ENCODE measurements around the gene AP1B1.
A peak's percentile ranks its signal among the peaks of the same experiment; 100 is the strongest.

The AP1B1 gene

DNA sequence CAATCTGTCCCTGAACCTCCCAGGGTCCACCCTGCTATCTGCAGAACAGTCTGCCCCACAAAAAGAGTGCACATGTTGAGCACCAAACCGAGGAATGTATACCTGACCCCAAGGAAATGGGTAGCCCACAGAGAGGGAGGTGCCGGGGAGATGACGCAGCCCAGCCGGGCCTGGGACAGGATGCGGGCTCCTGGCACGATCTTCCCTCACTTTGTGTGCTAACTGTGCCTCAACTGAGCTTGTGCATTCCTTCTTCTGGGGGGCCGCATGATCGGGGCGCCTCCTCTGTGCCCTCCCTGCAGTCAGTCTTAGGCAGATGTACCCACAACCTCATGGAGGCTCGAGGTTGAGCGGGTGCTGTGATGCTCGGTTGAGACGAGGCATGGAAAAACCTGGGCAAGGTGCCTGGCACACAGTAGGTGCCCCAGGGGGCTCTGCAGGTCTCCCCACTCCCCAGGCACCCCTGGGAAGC lies 79.5 kb downstream of the AP1B1 start:
- DNase-seq (ENCODE audit: low read depth, low spot score): no peak
- ChIA-PET CTCF (interaction anchor here (0.7 to 4.3 kb wide), 3 partner anchors 10 to 49 kb away, joined by 3 to 48 read pairs (median 3); no protein-coding TSS in a partner anchor), POLR2A (no interaction called here)
- H3K4me3 ChIP-seq (ENCODE audit: low read depth, low read length): peak overlapping the region; percentile 27
- TF ChIP-seq, protein P1, sequence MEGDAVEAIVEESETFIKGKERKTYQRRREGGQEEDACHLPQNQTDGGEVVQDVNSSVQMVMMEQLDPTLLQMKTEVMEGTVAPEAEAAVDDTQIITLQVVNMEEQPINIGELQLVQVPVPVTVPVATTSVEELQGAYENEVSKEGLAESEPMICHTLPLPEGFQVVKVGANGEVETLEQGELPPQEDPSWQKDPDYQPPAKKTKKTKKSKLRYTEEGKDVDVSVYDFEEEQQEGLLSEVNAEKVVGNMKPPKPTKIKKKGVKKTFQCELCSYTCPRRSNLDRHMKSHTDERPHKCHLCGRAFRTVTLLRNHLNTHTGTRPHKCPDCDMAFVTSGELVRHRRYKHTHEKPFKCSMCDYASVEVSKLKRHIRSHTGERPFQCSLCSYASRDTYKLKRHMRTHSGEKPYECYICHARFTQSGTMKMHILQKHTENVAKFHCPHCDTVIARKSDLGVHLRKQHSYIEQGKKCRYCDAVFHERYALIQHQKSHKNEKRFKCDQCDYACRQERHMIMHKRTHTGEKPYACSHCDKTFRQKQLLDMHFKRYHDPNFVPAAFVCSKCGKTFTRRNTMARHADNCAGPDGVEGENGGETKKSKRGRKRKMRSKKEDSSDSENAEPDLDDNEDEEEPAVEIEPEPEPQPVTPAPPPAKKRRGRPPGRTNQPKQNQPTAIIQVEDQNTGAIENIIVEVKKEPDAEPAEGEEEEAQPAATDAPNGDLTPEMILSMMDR (IDR thresholded peaks at IDR 0.05; ENCODE audit: insufficient read depth, low read length, missing control alignments): no peak

DNA sequence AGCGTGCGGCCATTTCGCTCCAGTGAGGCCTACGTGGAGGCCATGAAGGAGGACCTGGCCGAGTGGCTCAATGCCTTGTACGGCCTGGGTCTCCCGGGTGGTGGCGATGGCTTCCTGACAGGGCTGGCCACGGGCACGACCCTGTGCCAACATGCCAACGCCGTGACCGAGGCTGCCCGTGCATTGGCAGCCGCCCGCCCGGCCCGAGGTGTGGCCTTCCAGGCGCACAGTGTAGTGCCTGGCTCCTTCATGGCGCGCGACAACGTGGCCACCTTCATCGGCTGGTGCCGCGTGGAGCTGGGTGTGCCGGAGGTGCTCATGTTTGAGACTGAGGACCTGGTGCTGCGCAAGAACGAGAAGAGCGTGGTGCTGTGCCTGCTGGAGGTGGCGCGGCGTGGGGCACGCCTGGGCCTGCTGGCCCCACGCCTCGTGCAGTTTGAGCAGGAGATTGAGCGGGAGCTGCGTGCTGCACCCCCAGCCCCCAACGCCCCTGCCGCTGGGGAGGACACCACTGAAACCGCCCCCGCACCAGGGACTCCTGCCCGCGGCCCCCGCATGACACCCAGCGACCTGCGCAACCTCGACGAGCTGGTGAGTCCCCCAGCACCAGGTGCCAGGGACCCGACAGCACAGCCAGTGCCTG lies 80.1 kb downstream of the AP1B1 start:
- ChIA-PET POLR2A (no interaction called here), CTCF (interaction anchor here (0.7 to 4.3 kb wide), 4 partner anchors 11 to 50 kb away, joined by 3 to 48 read pairs (median 3); no protein-coding TSS in a partner anchor)
- DNase-seq (ENCODE audit: low read depth, low spot score): no peak
- TF ChIP-seq, protein P1 (IDR thresholded peaks at IDR 0.05; ENCODE audit: insufficient read depth, low read length, missing control alignments): no peak
- peak overlapping the region; percentile 12 for H3K4me3 ChIP-seq (ENCODE audit: low read depth, low read length)

DNA sequence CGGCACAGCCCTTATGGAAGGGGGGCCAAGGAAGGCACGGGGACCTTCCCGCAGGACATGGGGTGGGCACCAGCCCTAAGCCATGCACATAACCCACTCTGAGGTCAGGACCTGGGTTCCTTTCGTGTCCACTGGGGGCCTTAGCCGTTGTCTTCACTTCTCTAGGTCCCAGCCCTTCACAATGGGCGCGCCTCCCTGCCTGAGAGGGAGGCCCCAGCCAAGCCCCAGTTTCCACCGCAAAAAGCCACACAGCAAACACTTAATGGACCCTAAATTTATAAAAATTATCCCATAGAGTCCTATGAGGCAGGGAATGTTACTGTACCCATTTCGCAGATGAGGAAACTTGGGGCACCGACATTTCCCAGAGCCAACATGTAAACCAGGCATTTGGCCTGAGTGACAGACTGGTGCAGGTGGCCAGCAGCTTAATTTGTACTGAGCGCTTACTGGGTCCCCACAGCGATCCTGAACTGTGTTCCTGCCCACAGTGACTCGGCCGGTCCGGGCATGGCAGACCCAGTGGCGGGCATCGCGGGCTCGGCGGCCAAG lies 80.7 kb downstream of the AP1B1 start:
- no peak for DNase-seq (ENCODE audit: low read depth, low spot score)
- ChIA-PET POLR2A (interaction anchor here (1.4 to 1.5 kb wide), 2 partner anchors 13 to 246 kb away, joined by 4 read pairs; partner anchors contain the start of gene THOC5), CTCF (interaction anchor here (1.5 to 4.3 kb wide), 5 partner anchors 21 to 222 kb away, joined by 3 to 48 read pairs (median 7); no protein-coding TSS in a partner anchor)
- TF ChIP-seq, protein P1 (IDR thresholded peaks at IDR 0.05; ENCODE audit: insufficient read depth, low read length, missing control alignments): no peak
- H3K4me3 ChIP-seq (ENCODE audit: low read depth, low read length): peak overlapping the region; percentile 62

DNA sequence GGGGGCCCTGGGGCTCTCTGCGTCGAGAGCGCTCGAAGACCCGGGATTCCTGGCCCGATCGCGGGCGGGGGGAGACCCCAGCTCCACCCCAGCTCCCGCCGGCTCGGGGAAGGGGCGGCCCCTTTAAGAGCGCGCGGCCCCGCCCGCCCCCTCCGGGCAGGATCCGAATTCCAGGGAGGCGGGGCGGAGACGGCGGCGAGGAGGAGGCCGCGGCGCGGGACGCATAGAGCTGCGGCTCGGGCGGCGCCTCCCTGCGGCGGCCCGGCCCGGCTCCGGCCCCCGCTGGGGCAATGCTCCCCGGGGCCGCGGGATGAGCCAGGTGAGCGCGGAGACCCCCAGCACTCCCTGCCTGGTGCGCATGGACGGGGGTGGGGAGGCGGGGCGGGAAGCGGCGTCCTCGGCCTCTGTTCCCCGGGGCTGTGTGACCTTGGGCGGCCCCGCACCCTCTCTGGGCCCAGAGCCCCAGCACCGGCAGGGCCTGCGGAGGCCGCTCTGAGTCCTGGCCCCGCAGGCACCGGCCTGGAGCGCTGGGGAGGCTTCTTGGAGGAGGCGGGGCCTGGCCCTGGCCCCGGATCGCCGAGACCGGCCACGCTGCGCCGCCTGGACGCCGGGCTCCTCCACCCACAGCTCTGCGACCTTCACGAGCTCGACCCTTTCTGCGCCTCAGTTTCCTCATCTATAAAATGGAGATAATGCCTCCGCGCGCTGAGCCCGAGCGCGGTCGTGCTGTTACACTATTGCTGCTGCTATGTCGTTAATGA lies 81.4 kb downstream of the AP1B1 start:
- POLR2A ChIA-PET: interaction anchor here (1.4 to 1.5 kb wide), 2 partner anchors 13 to 247 kb away, joined by 4 read pairs; partner anchors contain the start of gene THOC5
- no peak for DNase-seq (ENCODE audit: low read depth, low spot score)
- TF ChIP-seq, protein P1 (IDR thresholded peaks at IDR 0.05; ENCODE audit: insufficient read depth, low read length, missing control alignments): no peak

DNA sequence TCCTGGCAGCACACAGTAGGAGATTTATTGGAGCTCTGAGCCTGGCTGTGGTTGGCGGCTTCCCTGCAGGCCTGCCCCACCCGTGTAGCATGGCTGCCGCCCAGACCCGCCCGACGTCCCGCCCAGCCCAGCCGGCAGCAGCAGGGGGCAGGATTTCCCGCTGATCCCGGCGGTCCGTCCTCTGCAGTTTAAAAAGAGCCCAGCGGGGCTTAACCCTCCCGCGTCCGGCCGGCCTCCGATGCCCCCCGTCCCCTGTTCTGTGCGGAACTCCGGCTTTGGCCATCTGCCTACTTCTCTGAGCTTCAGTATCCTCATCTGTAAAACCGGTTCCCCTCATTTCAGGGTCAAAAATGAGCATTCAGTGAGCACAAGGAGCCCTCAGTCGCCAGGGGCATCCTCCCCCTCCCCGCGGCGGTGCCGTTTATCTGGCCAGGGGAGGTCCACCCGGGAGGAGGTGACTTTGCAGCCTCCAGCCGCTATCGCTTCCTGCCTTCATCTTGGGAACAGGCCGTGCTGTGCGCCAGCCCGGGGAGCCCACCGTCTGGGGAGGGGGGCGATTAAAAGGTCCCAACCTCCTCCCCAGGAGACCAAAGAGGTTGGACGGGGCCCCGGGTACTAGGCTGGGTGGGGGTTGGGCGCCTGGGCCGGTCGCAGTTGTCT lies 82.1 kb downstream of the AP1B1 start, which contains the start of gene GAS2L1:
Gene GAS2L1, plus strand, starts transcription at position 476 of the 660 bp plus-strand sequence. CDS start 1,456 bp downstream, outside the sequence.
- peak within 1 kb of the TSS; percentile 62 for H3K4me3 ChIP-seq (ENCODE audit: low read depth, low read length)
- no peak for DNase-seq (ENCODE audit: low read depth, low spot score)
- ChIA-PET POLR2A (interaction anchor here (0.6 to 1.5 kb wide), 4 partner anchors 14 to 286 kb away, joined by 3 to 4 read pairs (median 4); partner anchors contain the start of gene THOC5), CTCF (interaction anchor here (0.7 to 4.3 kb wide), 23 partner anchors 9 to 781 kb away, joined by 3 to 48 read pairs (median 4); partner anchors contain the start of gene AP1B1)
- TF ChIP-seq, protein P1 (IDR thresholded peaks at IDR 0.05; ENCODE audit: insufficient read depth, low read length, missing control alignments): peak; percentile 89

More for the DNA sequence above, 81.4 kb downstream of the AP1B1 start:
- CTCF ChIA-PET: interaction anchor here (0.7 to 4.3 kb wide), 19 partner anchors 10 to 780 kb away, joined by 3 to 48 read pairs (median 6); partner anchors contain the start of gene AP1B1
- peak overlapping the region; percentile 62 for H3K4me3 ChIP-seq (ENCODE audit: low read depth, low read length)

Measured in AG04449 (cell line).